Activated CD8-positive, alpha-beta T cell treated with anti-CD3 and anti-CD28 coated beads, Interleukin-2, amount 10 ng/mL, durations not matched to agents 7 days and 5 days (primary cell): Measurements from ENCODE around the gene DNMT3L. TPM values are rescaled to one million over a fixed set of nuclear protein-coding genes. Genes with fewer than 3 reads are reported as not detected.
"Not testable (repeated sequence)": the region's sequence is repeated elsewhere in the genome, so short reads cannot be mapped to it uniquely, and the experiment has no call there.

Source experiments
- ATAC-seq: fragments of 150-1000 bp; cut with Tn5 transposase; one replicate; pipeline ENCODE4 v1.10.0; 2021; ENCODE audit warnings: moderate library complexity
- CTCF ChIA-PET: fragments of 350-600 bp; sonication (Branson Sonifier 250); formaldehyde crosslinking; loops from one replicate; lab custom pipeline; 2021; ENCODE audit warnings: antibody characterized with exemption; lab: Charles Lee
- POLR2A ChIA-PET: fragments of 350-600 bp; sonication (Branson Sonifier 250); formaldehyde crosslinking; loops from one replicate; lab custom pipeline; 2021; ENCODE audit warnings: antibody characterized with exemption; lab: Charles Lee
- DNase-seq: peaks from one replicate; pipeline ENCODE4 v3.0.0-alpha.2; 2020
- H3K27ac Mint-ChIP-seq: one replicate; pipeline ENCODE4 v1.8.0; 2021; ENCODE audit warnings: mild to moderate bottlenecking, mixed read lengths
- H3K27me3 Mint-ChIP-seq: one replicate; pipeline ENCODE4 v1.8.0; 2021; ENCODE audit warnings: low read depth, mixed read lengths
- H3K36me3 Mint-ChIP-seq: one replicate; pipeline ENCODE4 v1.8.0; 2021; ENCODE audit warnings: low read depth, mixed read lengths
- H3K4me1 Mint-ChIP-seq: one replicate; pipeline ENCODE4 v1.8.0; 2021; ENCODE audit warnings: low read depth, mixed read lengths
- H3K4me3 Mint-ChIP-seq: one replicate; pipeline ENCODE4 v1.8.0; 2021; ENCODE audit warnings: mild to moderate bottlenecking, mixed read lengths
- H3K9me3 Mint-ChIP-seq: one replicate; pipeline ENCODE4 v1.8.0; 2022; ENCODE audit warnings: mixed read lengths; ENCODE audit not compliant: insufficient read depth
- total RNA-seq, 2 experiments: library from RNA; stranded (reverse); gene quantifications; one replicate each; pipeline ENCODE4 v1.2.3, GENCODE V29; 2021

The DNMT3L gene
- total RNA-seq = not detected

- ChIA-PET CTCF (no interaction called here), POLR2A (no interaction called here)
These were observed at the start of gene DNMT3L for GRCh38 chr21:44261675-44262295. Gene DNMT3L (minus strand): TSS chr21:44261897. CDS start chr21:44261259, 638 bp downstream.

DNA sequence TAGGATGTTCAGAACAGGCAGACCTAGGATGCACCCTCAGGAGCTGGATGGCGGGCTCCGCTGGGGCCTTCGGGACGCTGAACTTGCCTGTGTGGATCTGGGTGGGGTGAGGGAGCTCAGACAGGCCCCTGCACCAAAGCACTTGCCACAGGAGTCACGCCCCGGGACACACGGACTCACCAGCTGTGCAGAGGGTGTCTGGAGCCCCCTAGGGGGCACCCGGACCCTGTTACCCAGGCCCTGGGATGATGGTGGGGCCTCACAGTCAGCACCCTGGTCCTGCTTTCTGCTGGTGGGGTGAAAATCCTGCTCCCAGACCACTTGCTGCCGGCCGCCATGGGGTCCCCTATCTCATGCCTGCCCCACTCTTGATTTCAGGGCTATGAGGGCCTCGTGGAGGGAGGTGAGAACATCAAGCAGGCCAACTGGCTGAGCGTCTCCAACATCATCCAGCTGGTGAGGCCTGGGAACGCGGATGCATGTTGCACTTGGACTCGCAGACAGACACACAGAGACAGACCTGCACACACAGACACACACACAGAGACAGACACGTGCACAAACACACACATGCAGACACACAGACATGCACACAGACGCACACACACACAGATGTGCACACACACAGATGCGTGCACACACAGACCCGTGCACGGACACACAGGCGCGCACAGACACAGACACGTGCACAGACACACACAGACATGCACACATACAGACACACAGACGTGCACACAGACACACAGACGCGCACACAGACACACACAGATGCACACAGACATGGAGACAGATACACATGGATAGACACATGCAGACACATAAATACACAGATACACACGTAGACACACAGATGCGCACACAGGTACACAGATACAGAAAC lies 49.2 kb upstream of the DNMT3L start:
- DNase-seq (no peak), ATAC-seq (no peak)
- H3K27ac Mint-ChIP-seq = no peak overlapping the region
- POLR2A ChIA-PET = no interaction called here
- H3K9me3 Mint-ChIP-seq = no peaks in the 10 kb centered on the region
- peaks cover 19% of the 10 kb centered on the region for H3K36me3 Mint-ChIP-seq
- H3K27me3 Mint-ChIP-seq = no peaks in the 10 kb centered on the region
- H3K4me1 Mint-ChIP-seq = peaks cover 2% of the 10 kb centered on the region
- CTCF ChIA-PET = no interaction called here
- no peak overlapping the region for H3K4me3 Mint-ChIP-seq

More at GRCh38 chr21:44261675-44262295, at the start of gene DNMT3L:
- ATAC-seq (no peak), DNase-seq (no peak)
- no peaks in the 10 kb centered on the region for H3K4me1 Mint-ChIP-seq
- H3K27ac Mint-ChIP-seq = no peak within 1 kb of the TSS
- no peaks in the 10 kb centered on the region for H3K36me3 Mint-ChIP-seq
- H3K4me3 Mint-ChIP-seq = no peak within 1 kb of the TSS
- H3K27me3 Mint-ChIP-seq = no peaks in the 10 kb centered on the region
- H3K9me3 Mint-ChIP-seq = no peaks in the 10 kb centered on the region

GRCh38 chr21:44306936-44307704 lies 45.4 kb upstream of the DNMT3L start:
- no peak overlapping the region for H3K27ac Mint-ChIP-seq
- ATAC-seq (no peak), DNase-seq (no peak)
- no peaks in the 10 kb centered on the region for H3K9me3 Mint-ChIP-seq
- H3K4me1 Mint-ChIP-seq = peaks cover 25% of the 10 kb centered on the region
- CTCF ChIA-PET = no interaction called here
- no peaks in the 10 kb centered on the region for H3K27me3 Mint-ChIP-seq
- peaks cover 24% of the 10 kb centered on the region for H3K36me3 Mint-ChIP-seq
- no peak overlapping the region for H3K4me3 Mint-ChIP-seq
- POLR2A ChIA-PET = no interaction called here

GRCh38 chr21:44305691-44306090 lies 44.0 kb upstream of the DNMT3L start:
- H3K9me3 Mint-ChIP-seq = no peaks in the 10 kb centered on the region
- ATAC-seq (no peak), DNase-seq (no peak)
- H3K27me3 Mint-ChIP-seq = no peaks in the 10 kb centered on the region
- H3K4me1 Mint-ChIP-seq = peaks cover 39% of the 10 kb centered on the region
- H3K4me3 Mint-ChIP-seq = no peak overlapping the region
- peaks cover 23% of the 10 kb centered on the region for H3K36me3 Mint-ChIP-seq
- ChIA-PET POLR2A (no interaction called here), CTCF (no interaction called here)
- H3K27ac Mint-ChIP-seq = no peak overlapping the region

DNA sequence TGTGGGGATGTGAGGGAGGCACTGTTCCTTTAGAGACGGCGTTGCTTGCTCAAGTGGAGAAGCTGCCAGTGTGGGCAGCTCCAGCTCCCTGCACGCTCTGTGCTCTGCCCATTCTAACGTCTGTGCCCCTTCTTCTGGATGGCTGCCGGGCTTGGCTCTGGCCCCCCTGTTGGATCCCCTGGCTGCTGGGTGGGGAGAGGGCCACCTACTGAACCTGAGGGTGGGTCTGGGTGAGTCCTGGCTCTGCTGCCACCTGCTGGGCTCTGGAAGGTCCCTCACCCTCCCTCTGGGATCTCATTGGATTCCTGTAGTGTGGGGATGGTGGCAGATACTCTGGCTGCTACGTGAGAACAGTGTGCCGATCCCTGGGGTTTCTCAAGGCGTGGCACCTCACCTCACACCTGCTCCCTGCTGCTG lies 43.2 kb upstream of the DNMT3L start:
- ATAC-seq (no peak), DNase-seq (peak; percentile 55)
- Mint-ChIP-seq H3K27me3 (no peaks in the 10 kb centered on the region), H3K9me3 (no peaks in the 10 kb centered on the region), H3K27ac (peak overlapping the region; percentile 17), H3K4me1 (peaks cover 40% of the 10 kb centered on the region), H3K4me3 (no peak overlapping the region), H3K36me3 (peaks cover 23% of the 10 kb centered on the region)
- ChIA-PET CTCF (interaction anchor here (1.5 kb wide), 1 partner anchor 189 kb away, joined by 3 read pairs; no protein-coding TSS in a partner anchor), POLR2A (interaction anchor here (1.0 kb wide), 1 partner anchor 14 kb away, joined by 4 read pairs; no protein-coding TSS in a partner anchor)

DNA sequence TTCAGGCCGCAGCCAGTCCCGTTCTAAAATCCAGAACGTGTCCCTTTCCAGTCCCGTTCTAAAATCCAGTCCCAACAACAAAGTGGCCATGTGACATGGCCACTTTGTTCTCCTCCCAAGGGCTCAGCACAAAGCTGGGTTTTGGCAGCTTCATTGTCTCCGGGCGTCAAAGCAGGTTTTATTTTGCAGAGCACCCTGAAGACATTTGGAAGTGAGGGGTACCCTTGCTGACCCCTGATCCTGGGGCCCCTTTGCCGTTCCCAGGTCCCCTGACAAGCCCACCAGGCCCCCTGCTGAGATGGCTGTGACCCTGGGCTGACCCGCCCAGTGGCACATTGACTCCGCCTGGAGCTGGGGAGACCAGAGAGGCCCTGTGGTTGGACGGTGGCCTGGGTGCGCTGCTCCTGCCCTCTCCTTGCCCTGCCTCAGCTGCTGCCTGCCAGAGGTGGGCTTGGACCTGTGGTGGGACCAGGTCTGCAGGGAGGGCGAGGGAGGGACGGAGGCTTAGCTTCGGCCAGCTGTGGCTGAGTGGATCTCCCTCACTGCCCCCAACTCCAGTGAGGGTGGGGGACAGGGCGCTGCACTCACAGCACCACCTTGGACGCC lies 42.4 kb upstream of the DNMT3L start:
- DNase-seq = no peak
- CTCF ChIA-PET = interaction anchor here (0.8 to 1.5 kb wide), 4 partner anchors 10 to 190 kb away, joined by 3 to 6 read pairs (median 4); no protein-coding TSS in a partner anchor
- no peak overlapping the region for H3K4me3 Mint-ChIP-seq
- H3K27me3 Mint-ChIP-seq = no peaks in the 10 kb centered on the region
- peaks cover 44% of the 10 kb centered on the region for H3K4me1 Mint-ChIP-seq
- peaks cover 26% of the 10 kb centered on the region for H3K36me3 Mint-ChIP-seq
- H3K27ac Mint-ChIP-seq = no peak overlapping the region
- H3K9me3 Mint-ChIP-seq = no peaks in the 10 kb centered on the region
- POLR2A ChIA-PET = interaction anchor here (1.0 kb wide), 1 partner anchor 15 kb away, joined by 4 read pairs; no protein-coding TSS in a partner anchor
- no peak for ATAC-seq

DNA sequence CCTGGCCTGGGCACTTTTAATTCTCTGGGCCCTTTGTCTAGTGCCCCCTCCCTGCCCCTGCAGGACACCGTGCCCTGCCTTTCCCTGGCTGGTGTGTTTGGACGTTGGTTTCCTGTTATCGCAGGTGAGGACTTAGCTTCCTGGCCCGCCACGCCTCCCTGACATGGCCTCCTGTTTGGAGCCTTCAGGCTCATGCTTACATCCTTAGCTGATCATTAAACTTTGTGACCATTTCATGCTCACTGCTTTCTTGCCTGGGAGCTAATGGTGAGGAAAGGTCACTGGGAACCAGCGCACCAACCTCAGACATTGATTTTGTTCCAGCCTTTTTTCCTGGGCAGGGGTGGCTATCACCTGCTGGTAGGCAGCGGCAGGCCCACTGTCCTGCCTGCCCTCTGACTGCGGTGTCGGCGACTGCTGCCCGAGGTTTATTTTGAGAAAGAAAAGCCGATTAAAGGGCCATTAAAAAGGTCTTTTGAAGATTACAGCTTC lies 41.8 kb upstream of the DNMT3L start:
- DNase-seq (no peak), ATAC-seq (no peak)
- no peaks in the 10 kb centered on the region for H3K27me3 Mint-ChIP-seq
- POLR2A ChIA-PET = no interaction called here
- CTCF ChIA-PET = interaction anchor here (0.8 to 1.5 kb wide), 5 partner anchors 9 to 190 kb away, joined by 3 to 6 read pairs (median 4); no protein-coding TSS in a partner anchor
- peaks cover 48% of the 10 kb centered on the region for H3K4me1 Mint-ChIP-seq
- H3K4me3 Mint-ChIP-seq = no peak overlapping the region
- peak overlapping the region; percentile 67 for H3K27ac Mint-ChIP-seq
- H3K36me3 Mint-ChIP-seq = peaks cover 26% of the 10 kb centered on the region
- no peaks in the 10 kb centered on the region for H3K9me3 Mint-ChIP-seq

DNA sequence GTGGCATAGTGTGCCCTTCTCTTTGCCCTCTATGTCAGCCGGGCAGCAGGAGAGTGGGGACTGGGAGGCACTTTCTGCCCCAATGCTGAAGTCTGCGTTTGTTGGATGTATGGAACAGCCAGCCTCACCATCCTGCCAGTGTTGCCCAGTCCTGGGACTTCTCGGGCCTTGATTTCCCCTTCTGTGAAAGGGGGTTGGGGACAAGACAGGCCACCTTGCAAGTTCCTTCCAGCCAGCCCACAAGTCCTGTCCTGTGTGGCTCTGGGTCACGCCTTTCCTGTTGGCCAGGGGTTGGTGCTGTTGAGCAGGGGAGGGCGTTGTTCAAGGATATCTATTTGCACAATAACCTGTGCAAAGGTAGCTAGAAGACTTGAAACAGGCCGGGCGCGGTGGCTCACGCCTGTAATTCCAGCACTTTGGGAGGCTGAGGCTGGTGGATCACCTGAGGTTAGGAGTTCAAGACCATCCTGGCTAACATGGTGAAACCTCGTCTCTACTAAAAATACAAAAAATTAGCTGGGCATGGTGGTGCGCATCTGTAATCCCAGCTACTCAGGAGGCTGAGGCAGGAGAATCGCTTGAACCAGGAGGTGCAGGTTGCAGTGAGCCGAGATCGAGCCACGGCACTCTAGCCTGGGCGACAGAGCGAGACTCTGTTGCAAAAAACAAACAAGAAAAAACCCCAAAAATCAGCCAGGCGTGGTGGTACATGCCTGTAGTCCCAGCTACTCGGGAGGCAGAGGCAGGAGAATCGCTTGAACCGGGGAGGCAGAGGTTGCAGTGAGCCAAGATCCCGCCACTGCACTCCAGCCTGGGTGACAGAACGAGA lies 41.1 kb upstream of the DNMT3L start:
- H3K36me3 Mint-ChIP-seq = peaks cover 20% of the 10 kb centered on the region
- peaks cover 56% of the 10 kb centered on the region for H3K4me1 Mint-ChIP-seq
- ATAC-seq, H3K27me3 Mint-ChIP-seq, POLR2A ChIA-PET, H3K9me3 Mint-ChIP-seq: not testable (repeated sequence)
- CTCF ChIA-PET = interaction anchor here (1.1 to 1.3 kb wide), 3 partner anchors 8 to 187 kb away, joined by 3 to 6 read pairs (median 4); no protein-coding TSS in a partner anchor
- peak overlapping the region; percentile 8 for H3K4me3 Mint-ChIP-seq
- H3K27ac Mint-ChIP-seq = peak overlapping the region; percentile 55
- DNase-seq = peak; percentile 36

DNA sequence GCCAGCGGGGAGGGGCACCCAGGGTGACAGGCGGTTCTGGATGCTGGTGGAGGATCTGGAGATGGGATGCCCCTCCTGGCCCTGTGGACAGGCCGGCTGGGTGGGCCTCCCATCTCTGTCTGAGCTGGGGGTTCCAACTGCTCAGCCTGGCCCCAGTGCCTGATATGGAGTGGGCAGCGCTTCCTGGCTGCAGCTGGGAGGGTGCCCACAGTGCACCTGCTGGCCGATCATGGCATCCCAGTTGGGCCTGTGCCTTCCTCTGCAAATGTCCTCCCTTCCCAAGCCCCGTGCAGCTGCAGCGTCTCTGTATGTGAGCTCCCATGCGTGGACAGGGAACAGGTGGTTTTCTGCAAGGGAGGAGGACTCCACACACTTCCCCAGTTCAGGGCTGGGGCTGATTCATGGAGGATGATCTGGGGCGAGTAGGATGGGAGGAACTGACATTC lies 40.3 kb upstream of the DNMT3L start:
- CTCF ChIA-PET = interaction anchor here (1.0 kb wide), 1 partner anchor 51 kb away, joined by 3 read pairs; no protein-coding TSS in a partner anchor

GRCh38 chr21:44301141-44301540 lies 39.4 kb upstream of the DNMT3L start:
- ChIA-PET POLR2A (interaction anchor here (0.7 kb wide), 1 partner anchor 38 kb away, joined by 3 read pairs; no protein-coding TSS in a partner anchor), CTCF (interaction anchor here (1.0 kb wide), 1 partner anchor 52 kb away, joined by 3 read pairs; no protein-coding TSS in a partner anchor)
- DNase-seq (no peak), ATAC-seq (no peak)
- Mint-ChIP-seq H3K36me3 (peaks cover 15% of the 10 kb centered on the region), H3K27ac (peak overlapping the region; percentile 52), H3K4me3 (peak overlapping the region; percentile 78), H3K9me3 (no peaks in the 10 kb centered on the region), H3K4me1 (peaks cover 59% of the 10 kb centered on the region), H3K27me3 (no peaks in the 10 kb centered on the region)

More for the DNA sequence above, 40.3 kb upstream of the DNMT3L start:
- no peak for ATAC-seq
- peaks cover 15% of the 10 kb centered on the region for H3K36me3 Mint-ChIP-seq
- peaks cover 59% of the 10 kb centered on the region for H3K4me1 Mint-ChIP-seq
- H3K9me3 Mint-ChIP-seq = no peaks in the 10 kb centered on the region
- POLR2A ChIA-PET = no interaction called here
- H3K27me3 Mint-ChIP-seq = no peaks in the 10 kb centered on the region
- peak overlapping the region; percentile 78 for H3K4me3 Mint-ChIP-seq
- DNase-seq = no peak
- H3K27ac Mint-ChIP-seq = peak overlapping the region; percentile 55
